ENCODE measurements around the gene FBXO7.

Gene FBXO7

GRCh38 chr22:32531931-32532819 lies 57.6 kb downstream of the FBXO7 start:
- DNase-seq (ENCODE audit: low read depth, low spot score), result no peak

GRCh38 chr22:32532820-32533128 lies 58.2 kb downstream of the FBXO7 start:
- DNase-seq (ENCODE audit: low read depth, low spot score), result no peak

- no peak for DNase-seq (ENCODE audit: low read depth, low spot score)
Measured at GRCh38 chr22:32533265-32534111, 58.9 kb downstream of the FBXO7 start.

GRCh38 chr22:32534252-32535235 lies 59.9 kb downstream of the FBXO7 start:
- no peak for DNase-seq (ENCODE audit: low read depth, low spot score)

GRCh38 chr22:32535531-32536190 lies 61.0 kb downstream of the FBXO7 start:
- DNase-seq (ENCODE audit: low read depth, low spot score), result no peak

GRCh38 chr22:32536352-32536751 lies 61.7 kb downstream of the FBXO7 start:
- DNase-seq (ENCODE audit: low read depth, low spot score), result no peak

GRCh38 chr22:32538521-32538920 lies 63.9 kb downstream of the FBXO7 start:
- DNase-seq (ENCODE audit: low read depth, low spot score), result no peak

GRCh38 chr22:32539631-32540421 lies 65.2 kb downstream of the FBXO7 start:
- DNase-seq (ENCODE audit: low read depth, low spot score), result no peak

- no peak for DNase-seq (ENCODE audit: low read depth, low spot score)
Measured at GRCh38 chr22:32541481-32541880, 66.9 kb downstream of the FBXO7 start.

- DNase-seq (ENCODE audit: low read depth, low spot score), result no peak
Measured at GRCh38 chr22:32542066-32542676, 67.6 kb downstream of the FBXO7 start.

GRCh38 chr22:32542677-32543357 lies 68.2 kb downstream of the FBXO7 start:
- DNase-seq (ENCODE audit: low read depth, low spot score), result no peak

GRCh38 chr22:32544953-32545558 lies 70.4 kb downstream of the FBXO7 start:
- no peak for DNase-seq (ENCODE audit: low read depth, low spot score)

GRCh38 chr22:32545801-32546200 lies 71.2 kb downstream of the FBXO7 start:
- no peak for DNase-seq (ENCODE audit: low read depth, low spot score)

GRCh38 chr22:32546496-32546895 lies 71.9 kb downstream of the FBXO7 start:
- no peak for DNase-seq (ENCODE audit: low read depth, low spot score)

GRCh38 chr22:32546935-32547334 lies 72.3 kb downstream of the FBXO7 start:
- no peak for DNase-seq (ENCODE audit: low read depth, low spot score)

- DNase-seq (ENCODE audit: low read depth, low spot score), result no peak
Measured at GRCh38 chr22:32548039-32548438, 73.4 kb downstream of the FBXO7 start.

Measured in activated CD4-positive, CD25-positive, alpha-beta regulatory T cell treated with anti-CD3 and anti-CD28 coated beads, Interleukin-2, amount 50 U/mL, for 16 hours (primary cell).